ENCODE data around the gene FOXA3.

The FOXA3 gene

GRCh38 chr19:45906221-45906620 lies 42.1 kb downstream of the FOXA3 start:
- TF ChIP-seq ZXDB (tag by site-specific recombination; IDR thresholded peaks at IDR 0.05) = no peak
- TF ChIP-seq REST (tag by site-specific recombination; IDR thresholded peaks at IDR 0.05) = no peak
- no peak for TF ChIP-seq ZNF175 (tag by site-specific recombination; IDR thresholded peaks at IDR 0.05)
- TF ChIP-seq ZNF473 (tag by site-specific recombination; IDR thresholded peaks at IDR 0.05) = no peak
- no peak for TF ChIP-seq ZNF26 (tag by site-specific recombination; IDR thresholded peaks at IDR 0.05)
- no peak for TF ChIP-seq ZNF391 (tag by site-specific recombination; IDR thresholded peaks at IDR 0.05; ENCODE audit: borderline replicate concordance, low read depth)
- peaks cover 8% of the 10 kb centered on the region; the same call in 1 of the 2 replicates for H3K4me1 ChIP-seq (ENCODE audit: control insufficient read depth, insufficient read depth, low read length)
- CTCF ChIA-PET = no interaction called here
- H3K36me3 ChIP-seq (ENCODE audit: control insufficient read depth in 2 of 2, insufficient read depth in 1 of 2, low read length in 2 of 2) = no peaks in the 10 kb centered on the region
- POLR2A ChIA-PET = no interaction called here
- H3K27ac ChIP-seq (ENCODE audit: extremely low read depth, low read depth, low read length) = no peak overlapping the region
- no peaks in the 10 kb centered on the region for H3K9me3 ChIP-seq (ENCODE audit: control insufficient read depth, insufficient read depth, low read depth, low read length)
- no peak overlapping the region for H3K4me3 ChIP-seq (ENCODE audit: low read depth, low read length)

GRCh38 chr19:45908956-45909355 lies 44.8 kb downstream of the FOXA3 start:
- CTCF ChIA-PET = interaction anchor here (1.2 to 1.6 kb wide), 2 partner anchors 9 to 91 kb away, joined by 3 to 4 read pairs; no protein-coding TSS in a partner anchor
- POLR2A ChIA-PET = interaction anchor here (0.7 kb wide), 1 partner anchor 46 kb away, joined by 3 read pairs; no protein-coding TSS in a partner anchor
- TF ChIP-seq ZFHX2 (tag by site-specific recombination; conservative IDR thresholded peaks at IDR 0.05) (peak; percentile 44; the same call in 1 of the 2 replicates), ZNF837 (tag by site-specific recombination; IDR thresholded peaks at IDR 0.05) (no peak), CTCF (tag by site-specific recombination; IDR thresholded peaks at IDR 0.05) (0 out of 2 replicates have a peak, but pooled peaks have one; percentile 26), ZNF704 (tag by site-specific recombination; IDR thresholded peaks at IDR 0.05) (no peak), RBAK (tag by site-specific recombination; IDR thresholded peaks at IDR 0.05) (no peak), ZNF792 (tag by site-specific recombination; IDR thresholded peaks at IDR 0.05) (no peak)

GRCh38 chr19:45911291-45911690 lies 47.2 kb downstream of the FOXA3 start:
- H3K4me1 ChIP-seq (ENCODE audit: control insufficient read depth, insufficient read depth, low read length) = no peaks in the 10 kb centered on the region
- ChIA-PET CTCF (interaction anchor here (0.6 to 0.9 kb wide), 3 partner anchors 9 to 141 kb away, joined by 3 read pairs; partner anchors contain the start of gene MYPOP), POLR2A (interaction anchor here (1.5 kb wide), 1 partner anchor 8 kb away, joined by 4 read pairs; the partner anchor contains the start of gene MYPOP)
- H3K36me3 ChIP-seq (ENCODE audit: control insufficient read depth in 2 of 2, insufficient read depth in 1 of 2, low read length in 2 of 2) = no peaks in the 10 kb centered on the region
- H3K9me3 ChIP-seq (ENCODE audit: control insufficient read depth, insufficient read depth, low read depth, low read length) = no peaks in the 10 kb centered on the region
- no peak overlapping the region for H3K4me3 ChIP-seq (ENCODE audit: low read depth, low read length)
- no peak overlapping the region for H3K27ac ChIP-seq (ENCODE audit: extremely low read depth, low read depth, low read length)
- TF ChIP-seq ZNF677 (tag by site-specific recombination; IDR thresholded peaks at IDR 0.05) = no peak
- TF ChIP-seq KLF1 (tag by site-specific recombination; IDR thresholded peaks at IDR 0.05) = no peak
- TF ChIP-seq HIC1 (tag by site-specific recombination; IDR thresholded peaks at IDR 0.05) = no peak
- TF ChIP-seq ZNF580 (tag by site-specific recombination; IDR thresholded peaks at IDR 0.05) = no peak
- TF ChIP-seq ZBTB7A (tag by site-specific recombination; IDR thresholded peaks at IDR 0.05; ENCODE audit: low read depth) = no peak
- no peak for TF ChIP-seq ZNF133 (tag by site-specific recombination; IDR thresholded peaks at IDR 0.05)

More at GRCh38 chr19:45908956-45909355, 44.8 kb downstream of the FOXA3 start:
- Histone ChIP-seq H3K27ac (ENCODE audit: extremely low read depth, low read depth, low read length) (no peak overlapping the region), H3K4me1 (ENCODE audit: control insufficient read depth, insufficient read depth, low read length) (no peaks in the 10 kb centered on the region), H3K9me3 (ENCODE audit: control insufficient read depth, insufficient read depth, low read depth, low read length) (no peaks in the 10 kb centered on the region), H3K36me3 (ENCODE audit: control insufficient read depth in 2 of 2, insufficient read depth in 1 of 2, low read length in 2 of 2) (no peaks in the 10 kb centered on the region), H3K4me3 (ENCODE audit: low read depth, low read length) (no peak overlapping the region)

All from HEK293 (cell line).